ENCODE data around the gene GLYATL1.

Gene GLYATL1

GRCh38 chr11:58926695-58927094 is 12.6 kb upstream of the GLYATL1 start:
- DNase-seq (ENCODE audit: low read depth) = no peak

GRCh38 chr11:58927393-58928106 is 11.7 kb upstream of the GLYATL1 start:
- no peak for DNase-seq (ENCODE audit: low read depth)

DNA sequence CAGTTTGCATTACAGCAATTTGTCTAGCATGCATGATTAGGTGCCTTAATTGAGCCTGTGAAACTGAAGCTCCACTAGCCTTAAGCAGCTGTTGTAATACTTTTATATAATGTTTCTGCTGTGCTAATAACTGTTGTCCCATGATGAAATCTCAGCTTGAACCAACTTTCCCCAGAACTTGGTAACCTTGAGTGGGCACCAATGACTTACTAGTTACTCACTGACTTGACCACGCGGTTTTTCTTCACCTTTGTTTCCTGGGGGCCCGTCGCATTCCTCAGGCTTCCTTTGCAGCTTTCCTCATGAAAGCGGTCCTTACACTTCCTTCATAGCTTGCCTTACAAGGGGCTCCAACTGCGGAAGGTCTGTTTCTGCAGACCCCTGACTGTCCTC is 11.2 kb upstream of the GLYATL1 start:
- DNase-seq (ENCODE audit: low read depth) = no peak

DNA sequence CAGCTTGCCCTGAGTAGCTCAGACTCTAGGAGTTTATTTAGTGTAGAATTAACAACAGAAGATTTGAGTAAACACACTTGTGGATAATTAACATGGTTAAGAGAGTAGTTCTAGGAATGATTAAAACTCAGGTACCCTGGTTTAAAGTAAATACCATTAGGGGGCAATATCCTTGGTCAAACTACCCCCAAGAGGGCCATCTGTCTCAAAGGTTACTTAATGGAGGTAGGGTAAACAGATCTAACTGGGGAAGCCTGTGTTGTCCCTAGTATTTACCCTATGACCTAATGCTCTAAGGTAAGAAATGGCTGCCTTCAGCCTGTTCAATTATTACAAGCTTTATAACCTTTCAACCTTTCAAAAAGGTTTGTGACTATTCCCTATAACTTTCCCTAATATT is 10.6 kb upstream of the GLYATL1 start:
- DNase-seq (ENCODE audit: low read depth) = no peak

DNA sequence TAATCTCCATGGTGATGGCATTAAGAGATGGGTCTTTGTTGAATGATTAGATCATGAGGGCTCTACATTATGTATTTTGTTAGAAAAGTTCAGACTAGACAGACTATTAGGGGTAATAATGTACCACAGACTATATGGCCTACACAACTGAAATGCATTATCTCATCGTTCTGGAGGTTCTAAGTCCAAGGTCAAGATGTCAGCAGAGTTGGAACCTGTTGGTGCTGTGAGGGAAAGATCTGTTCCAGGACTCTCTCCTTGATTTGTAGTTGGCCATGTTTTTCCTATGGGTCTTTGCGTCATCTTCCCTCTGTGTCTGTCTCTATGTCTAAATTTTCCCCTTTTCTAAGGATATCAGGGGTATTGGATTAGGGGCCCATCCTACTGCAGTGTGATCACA is 8.4 kb upstream of the GLYATL1 start:
- no peak for DNase-seq (ENCODE audit: low read depth)

DNA sequence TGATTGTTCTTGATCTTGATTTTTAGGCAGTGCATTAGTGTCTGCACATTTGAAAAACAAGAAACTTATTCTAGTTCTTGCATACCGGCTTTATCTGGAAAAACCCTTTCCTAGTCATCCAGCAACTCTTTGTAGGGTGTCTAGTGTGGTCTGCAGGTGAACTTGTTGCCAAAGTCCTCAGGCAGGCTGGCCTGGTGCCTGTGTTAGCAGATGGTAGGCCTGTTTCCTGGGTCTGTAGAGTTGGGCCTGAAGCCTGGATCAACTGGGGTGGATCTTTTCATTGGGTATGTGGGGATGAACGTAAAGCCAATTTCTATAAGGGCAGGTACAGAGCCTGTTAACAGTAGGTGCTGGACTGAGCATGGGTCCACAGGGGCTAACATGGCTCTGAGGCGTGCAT is 5.6 kb upstream of the GLYATL1 start:
- DNase-seq (ENCODE audit: low read depth) = no peak

GRCh38 chr11:58934945-58935513 is 4.3 kb upstream of the GLYATL1 start:
- no peak for DNase-seq (ENCODE audit: low read depth)

DNA sequence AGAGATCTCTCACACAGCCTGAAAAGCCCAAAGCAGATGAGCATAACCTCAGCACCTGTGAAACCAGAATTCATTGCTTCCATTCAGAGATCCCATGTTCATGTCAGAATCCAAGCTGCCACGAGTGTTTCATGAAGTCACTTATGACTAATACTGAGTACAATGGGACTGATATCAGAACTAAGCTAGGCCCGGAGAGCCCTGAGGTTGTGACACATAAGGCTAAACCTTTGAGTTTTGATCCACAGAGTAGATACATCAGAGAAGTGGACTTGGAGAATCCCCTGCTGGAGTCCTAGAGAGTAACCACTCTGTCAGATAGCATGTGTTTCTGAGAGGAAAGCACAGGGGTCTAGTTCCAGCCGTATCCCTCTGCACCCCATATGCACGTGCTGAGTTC is 890 bp upstream of the GLYATL1 start:
- DNase-seq (ENCODE audit: low read depth) = no peak

DNA sequence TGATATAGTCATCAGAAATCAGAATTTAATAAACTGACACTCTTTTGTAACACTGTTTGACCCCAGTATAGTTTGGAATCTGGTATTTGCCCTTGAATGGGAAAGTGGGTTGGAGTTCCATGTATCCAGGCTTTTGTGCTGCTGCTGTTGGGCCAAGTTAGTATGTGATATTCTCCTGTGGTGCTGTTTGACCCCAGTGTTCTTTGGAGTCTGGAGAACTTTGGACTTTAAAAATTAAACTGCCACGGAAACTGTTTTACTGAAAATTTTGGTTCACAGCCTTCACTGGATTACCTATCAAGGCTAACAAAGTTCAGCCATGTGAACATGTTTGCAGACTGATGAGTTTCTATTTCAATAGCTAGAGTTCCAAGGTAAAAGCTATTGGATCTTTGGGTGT is 740 bp downstream of the GLYATL1 start:
- no peak for DNase-seq (ENCODE audit: low read depth)

DNA sequence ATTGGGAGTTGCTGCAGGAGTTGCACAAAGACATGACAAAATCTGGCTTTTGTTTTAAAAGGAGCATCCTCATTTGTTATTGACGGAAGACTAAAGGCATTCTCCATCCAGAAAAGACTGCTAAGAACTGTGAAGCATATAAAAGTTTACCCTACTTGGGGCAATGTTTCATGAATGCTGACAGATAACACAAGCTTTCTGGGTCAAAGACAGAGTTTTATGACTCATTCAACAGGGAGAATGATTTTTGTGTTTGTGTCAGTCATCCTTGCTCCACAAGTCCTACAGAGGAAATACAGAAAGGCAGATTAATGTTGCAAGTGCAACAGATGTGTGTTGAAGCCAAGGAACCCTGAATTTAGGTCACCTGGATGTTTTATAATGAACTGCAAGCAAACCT is 2.5 kb downstream of the GLYATL1 start:
- DNase-seq (ENCODE audit: low read depth) = no peak

GRCh38 chr11:58945663-58946062 is 6.4 kb downstream of the GLYATL1 start:
- no peak for DNase-seq (ENCODE audit: low read depth)

DNA sequence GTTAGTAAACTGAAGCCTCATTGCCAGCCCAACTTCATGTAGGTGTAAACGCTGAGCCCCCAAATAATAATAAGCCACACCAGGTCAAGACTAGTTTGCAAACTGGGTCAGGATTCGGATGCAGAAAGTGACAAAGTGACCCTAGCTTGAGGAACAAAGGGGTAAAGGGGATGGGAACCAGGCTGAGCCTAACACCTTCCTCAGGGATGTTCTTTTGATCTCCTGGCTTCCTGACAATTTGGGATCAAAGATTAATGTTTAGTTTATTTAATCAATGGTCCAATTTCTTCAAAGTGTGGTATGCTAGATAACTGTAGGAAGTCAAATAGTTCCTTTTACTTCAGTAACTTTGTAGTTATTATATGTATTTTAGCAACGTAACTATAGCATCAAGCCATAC is 9.9 kb downstream of the GLYATL1 start:
- no peak for DNase-seq (ENCODE audit: low read depth)

- DNase-seq (ENCODE audit: low read depth) = no peak
These were observed 18.6 kb downstream of the GLYATL1 start for GRCh38 chr11:58957922-58958321.

DNA sequence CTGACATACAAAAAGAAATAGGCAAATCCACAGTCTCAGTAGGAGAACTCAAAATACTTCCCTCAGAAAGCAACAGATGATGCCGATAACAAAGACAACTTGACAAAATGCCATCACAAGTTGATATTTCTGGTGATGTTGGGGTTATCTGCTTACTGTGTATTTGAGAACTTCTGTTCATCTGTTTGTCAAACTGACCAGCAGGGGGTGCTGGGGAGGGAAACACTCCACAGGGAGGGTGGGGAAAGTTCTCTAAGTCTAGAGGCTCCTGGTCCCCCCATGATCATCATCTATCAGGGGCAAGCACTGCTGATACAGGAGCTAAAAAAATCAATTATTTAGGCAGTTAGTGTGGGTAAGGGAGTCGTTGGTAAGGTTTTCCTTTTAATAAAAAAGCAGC is 19.2 kb downstream of the GLYATL1 start:
- DNase-seq (ENCODE audit: low read depth) = no peak

- DNase-seq (ENCODE audit: low read depth) = no peak
These were observed 24.3 kb downstream of the GLYATL1 start for GRCh38 chr11:58963551-58964104.

DNA sequence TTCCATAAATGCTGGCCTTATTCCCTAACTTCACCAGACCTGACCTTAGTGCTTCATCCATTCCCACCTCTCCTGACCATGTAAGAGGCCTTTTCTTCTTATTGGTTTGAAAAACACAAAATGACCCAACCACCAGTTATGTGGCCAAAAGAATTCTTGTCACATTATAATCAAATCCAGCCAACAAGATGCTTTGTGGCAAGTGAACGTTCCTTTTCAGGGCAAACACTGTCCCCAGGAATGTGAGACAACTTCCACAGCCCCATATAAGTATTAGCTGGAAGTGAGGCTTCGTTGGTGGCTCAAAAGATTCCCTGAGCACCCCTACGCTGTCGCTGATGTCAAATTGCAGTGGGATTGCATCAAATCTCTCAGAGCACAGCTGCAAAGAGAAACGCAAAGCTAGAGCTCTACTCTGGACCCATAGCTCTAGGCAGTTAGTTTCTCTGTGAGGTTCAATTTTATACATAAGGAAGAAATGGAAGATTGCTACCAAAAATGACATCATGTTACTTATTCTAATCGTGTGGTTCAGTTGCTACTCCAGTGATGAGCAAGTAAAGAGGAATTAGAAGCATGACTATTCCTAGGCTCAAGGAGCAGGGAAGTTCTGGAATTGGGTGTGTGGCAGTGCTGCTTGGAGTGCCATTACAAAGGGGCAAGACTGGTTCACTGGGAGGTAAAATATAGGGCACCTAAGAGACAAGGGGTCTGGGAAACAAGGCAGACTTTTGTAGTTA is 26.1 kb downstream of the GLYATL1 start:
- DNase-seq (ENCODE audit: low read depth) = no peak

GRCh38 chr11:58968251-58968711 is 29.0 kb downstream of the GLYATL1 start:
- no peak for DNase-seq (ENCODE audit: low read depth)

DNA sequence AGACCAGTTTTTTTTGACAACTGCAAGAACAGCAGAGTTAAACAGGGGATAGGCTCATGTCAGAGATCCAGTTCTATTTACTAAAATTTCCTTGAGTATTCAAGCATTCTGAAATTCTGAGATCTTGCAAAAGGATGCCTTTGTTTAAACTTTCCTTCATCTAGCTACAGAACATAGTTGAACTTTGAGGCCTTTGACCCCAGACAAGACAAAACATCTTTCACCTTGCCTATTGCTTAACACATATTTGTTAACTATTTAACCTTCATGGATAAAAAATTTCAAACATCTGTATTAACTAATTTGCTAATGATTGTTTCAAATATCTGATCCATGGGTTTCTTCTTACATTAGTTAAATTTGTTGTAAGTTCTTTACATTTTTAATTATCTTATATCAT is 38.2 kb downstream of the GLYATL1 start:
- DNase-seq (ENCODE audit: low read depth) = no peak

GRCh38 chr11:58979222-58979621 is 39.9 kb downstream of the GLYATL1 start:
- no peak for DNase-seq (ENCODE audit: low read depth)

DNA sequence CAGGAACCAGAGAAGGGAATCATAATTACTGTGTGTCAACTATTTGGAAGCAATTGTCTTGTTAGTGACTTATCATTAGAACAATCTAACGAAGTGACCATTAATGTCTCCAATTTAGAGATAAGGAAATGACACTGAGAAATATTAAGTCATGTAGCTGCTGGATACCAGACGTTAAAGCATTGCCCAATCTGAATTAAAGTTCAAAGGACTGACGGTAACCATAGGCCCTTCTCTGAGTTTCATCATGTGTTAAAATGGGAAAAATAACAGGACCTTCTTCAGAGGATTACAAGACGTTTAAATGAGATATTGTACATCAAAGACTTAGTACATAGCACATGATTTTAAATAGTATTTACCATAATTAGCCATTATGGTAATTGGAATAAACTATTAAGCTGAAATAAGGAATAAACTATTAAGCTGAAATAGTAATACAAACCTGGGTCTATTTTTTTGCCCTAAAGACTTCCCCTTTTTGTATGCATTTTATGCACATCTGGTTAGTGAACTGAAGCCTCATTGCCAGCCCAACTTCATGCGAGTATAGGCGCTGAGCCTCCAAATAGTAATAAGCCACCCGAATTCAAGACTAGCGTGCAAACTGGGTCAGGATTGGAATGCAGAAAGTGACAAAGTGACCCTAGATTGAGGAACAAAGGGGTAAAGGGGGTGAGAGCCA is 41.0 kb downstream of the GLYATL1 start:
- DNase-seq (ENCODE audit: low read depth) = no peak

DNA sequence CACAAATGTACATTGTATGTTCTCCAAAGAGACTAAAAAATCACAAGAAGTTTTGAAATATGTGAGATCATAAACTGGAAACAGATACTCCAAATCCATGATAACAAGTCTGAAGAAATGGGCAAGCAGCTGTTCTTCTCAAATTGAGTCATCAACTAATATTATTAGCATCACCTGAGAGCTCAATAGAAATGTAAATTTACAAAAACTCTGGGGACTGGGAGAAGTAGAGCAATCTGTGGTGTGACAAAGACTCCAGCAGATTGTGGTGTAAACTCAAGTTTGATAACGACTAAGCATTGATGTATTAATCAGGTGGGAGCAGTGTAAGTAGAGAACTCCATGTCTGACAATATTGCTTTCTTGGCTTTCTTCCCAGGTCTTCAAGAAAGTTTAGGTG is 53.2 kb downstream of the GLYATL1 start:
- DNase-seq (ENCODE audit: low read depth) = no peak

GRCh38 chr11:58994171-58994570 is 54.9 kb downstream of the GLYATL1 start:
- no peak for DNase-seq (ENCODE audit: low read depth)
